ENCODE data around the gene SLC16A6.
"Not testable (repeated sequence)": the region's sequence is repeated elsewhere in the genome, so short reads cannot be mapped to it uniquely, and the experiment has no call there.

SLC16A6 gene

GRCh38 chr17:68291836-68292688 is 1.1 kb upstream of the SLC16A6 start:
- in situ Hi-C loops (cut with MboI; ENCODE audit: low sequenced_read_pairs) = no loop called here

- in situ Hi-C loops (cut with MboI; ENCODE audit: low sequenced_read_pairs) = no loop called here
These were observed 516 bp downstream of the SLC16A6 start for GRCh38 chr17:68290268-68290954.

GRCh38 chr17:68289936-68290267 is 1.0 kb downstream of the SLC16A6 start:
- in situ Hi-C loops (cut with MboI; ENCODE audit: low sequenced_read_pairs) = no loop called here

GRCh38 chr17:68289473-68289872 is 1.5 kb downstream of the SLC16A6 start:
- in situ Hi-C loops (cut with MboI; ENCODE audit: low sequenced_read_pairs) = no loop called here

- in situ Hi-C loops (cut with MboI; ENCODE audit: low sequenced_read_pairs) = no loop called here
These were observed 2.1 kb downstream of the SLC16A6 start for GRCh38 chr17:68288804-68289203.

- in situ Hi-C loops (cut with MboI; ENCODE audit: low sequenced_read_pairs) = no loop called here
These were observed 2.6 kb downstream of the SLC16A6 start for GRCh38 chr17:68288375-68288774.

GRCh38 chr17:68281965-68282364 is 9.0 kb downstream of the SLC16A6 start:
- in situ Hi-C loops (cut with MboI; ENCODE audit: low sequenced_read_pairs) = not testable (repeated sequence)

GRCh38 chr17:68277807-68278206 is 13.1 kb downstream of the SLC16A6 start:
- in situ Hi-C loops (cut with MboI; ENCODE audit: low sequenced_read_pairs) = no loop called here

- in situ Hi-C loops (cut with MboI; ENCODE audit: low sequenced_read_pairs) = not testable (repeated sequence)
These were observed 14.6 kb downstream of the SLC16A6 start for GRCh38 chr17:68276339-68276738.

- in situ Hi-C loops (cut with MboI; ENCODE audit: low sequenced_read_pairs) = loop anchor here (25.0 kb wide), 1 partner anchor 164 kb away; no protein-coding TSS in a partner anchor
These were observed 17.2 kb downstream of the SLC16A6 start for GRCh38 chr17:68273722-68274121.

- in situ Hi-C loops (cut with MboI; ENCODE audit: low sequenced_read_pairs) = loop anchor here (25.0 kb wide), 1 partner anchor 171 kb away; no protein-coding TSS in a partner anchor
These were observed 25.1 kb downstream of the SLC16A6 start for GRCh38 chr17:68265833-68266232.

GRCh38 chr17:68263101-68263681 is 27.7 kb downstream of the SLC16A6 start:
- in situ Hi-C loops (cut with MboI; ENCODE audit: low sequenced_read_pairs) = loop anchor here (25.0 kb wide), 1 partner anchor 174 kb away; no protein-coding TSS in a partner anchor

- in situ Hi-C loops (cut with MboI; ENCODE audit: low sequenced_read_pairs) = loop anchor here (25.0 kb wide), 1 partner anchor 175 kb away; no protein-coding TSS in a partner anchor
These were observed 28.5 kb downstream of the SLC16A6 start for GRCh38 chr17:68262467-68262866.

- in situ Hi-C loops (cut with MboI; ENCODE audit: low sequenced_read_pairs) = loop anchor here (25.0 kb wide), 1 partner anchor 177 kb away; no protein-coding TSS in a partner anchor
These were observed 30.7 kb downstream of the SLC16A6 start for GRCh38 chr17:68260051-68260762.

GRCh38 chr17:68259648-68259951 is 31.3 kb downstream of the SLC16A6 start:
- in situ Hi-C loops (cut with MboI; ENCODE audit: low sequenced_read_pairs) = loop anchor here (25.0 kb wide), 1 partner anchor 178 kb away; no protein-coding TSS in a partner anchor

GRCh38 chr17:68258890-68259647 is 31.9 kb downstream of the SLC16A6 start:
- in situ Hi-C loops (cut with MboI; ENCODE audit: low sequenced_read_pairs) = loop anchor here (25.0 kb wide), 1 partner anchor 178 kb away; no protein-coding TSS in a partner anchor

GRCh38 chr17:68257934-68258333 is 33.0 kb downstream of the SLC16A6 start:
- in situ Hi-C loops (cut with MboI; ENCODE audit: low sequenced_read_pairs) = loop anchor here (25.0 kb wide), 1 partner anchor 179 kb away; no protein-coding TSS in a partner anchor

GRCh38 chr17:68256701-68257100 is 34.2 kb downstream of the SLC16A6 start:
- in situ Hi-C loops (cut with MboI; ENCODE audit: low sequenced_read_pairs) = loop anchor here (25.0 kb wide), 1 partner anchor 181 kb away; no protein-coding TSS in a partner anchor

- in situ Hi-C loops (cut with MboI; ENCODE audit: low sequenced_read_pairs) = loop anchor here (25.0 kb wide), 1 partner anchor 181 kb away; no protein-coding TSS in a partner anchor
These were observed 35.0 kb downstream of the SLC16A6 start for GRCh38 chr17:68255731-68256538.
